ENCODE data around the gene SRD5A3. TPM values are rescaled to one million over a fixed set of nuclear protein-coding genes. Genes with fewer than 3 reads are reported as not detected.

Gene SRD5A3
- 6.5 TPM for total RNA-seq

GRCh38 chr4:55345980-55346850, at the start of gene SRD5A3:
SRD5A3 (plus strand) TSS chr4:55346242; CDS start chr4:55346337, 95 bp downstream.
- DNase-seq: peak; percentile 54

- no peak for DNase-seq
Measured at GRCh38 chr4:55297346-55297745, 48.7 kb upstream of the SRD5A3 start.

- DNase-seq: no peak
Measured at GRCh38 chr4:55303760-55304165, 42.3 kb upstream of the SRD5A3 start.

- no peak for DNase-seq
Measured at GRCh38 chr4:55304303-55304702, 41.7 kb upstream of the SRD5A3 start.

GRCh38 chr4:55308071-55308470, 38.0 kb upstream of the SRD5A3 start:
- DNase-seq: no peak

- DNase-seq: peak; percentile 65
Measured at GRCh38 chr4:55311792-55312488, 34.1 kb upstream of the SRD5A3 start.

- peak; percentile 84 for DNase-seq
Measured at GRCh38 chr4:55312489-55313101, 33.4 kb upstream of the SRD5A3 start.

- no peak for DNase-seq
Measured at GRCh38 chr4:55314141-55314820, 31.8 kb upstream of the SRD5A3 start.

GRCh38 chr4:55318175-55319129, 27.6 kb upstream of the SRD5A3 start:
- DNase-seq: no peak

- peak; percentile 31 for DNase-seq
Measured at GRCh38 chr4:55321707-55322264, 24.3 kb upstream of the SRD5A3 start.

- DNase-seq: no peak
Measured at GRCh38 chr4:55323375-55323774, 22.7 kb upstream of the SRD5A3 start.

- DNase-seq: no peak
Measured at GRCh38 chr4:55326629-55327028, 19.4 kb upstream of the SRD5A3 start.

GRCh38 chr4:55329012-55329411, 17.0 kb upstream of the SRD5A3 start:
- no peak for DNase-seq

GRCh38 chr4:55330241-55330640, 15.8 kb upstream of the SRD5A3 start:
- DNase-seq: no peak

GRCh38 chr4:55336138-55337034, 9.7 kb upstream of the SRD5A3 start:
- no peak for DNase-seq

GRCh38 chr4:55337944-55338343, 8.1 kb upstream of the SRD5A3 start:
- DNase-seq: no peak

- no peak for DNase-seq
Measured at GRCh38 chr4:55338486-55338885, 7.6 kb upstream of the SRD5A3 start.

- DNase-seq: no peak
Measured at GRCh38 chr4:55340266-55340665, 5.8 kb upstream of the SRD5A3 start.

GRCh38 chr4:55343887-55344286, 2.2 kb upstream of the SRD5A3 start:
- DNase-seq: no peak

- DNase-seq: no peak
Measured at GRCh38 chr4:55345054-55345453, 988 bp upstream of the SRD5A3 start.

Measured in skin of body (tissue), 2 donors.